Fibroblast of gingiva (primary cell): ENCODE data around the gene YIF1B.

Experiments used
- DNase-seq: peaks from one replicate; pipeline ENCODE4 v3.0.0-alpha.2; 2011; ENCODE audit warnings: low read depth

Gene YIF1B

GRCh38 chr19:38304352-38304865 lies 11.3 kb downstream of the YIF1B start:
- no peak for DNase-seq

DNA sequence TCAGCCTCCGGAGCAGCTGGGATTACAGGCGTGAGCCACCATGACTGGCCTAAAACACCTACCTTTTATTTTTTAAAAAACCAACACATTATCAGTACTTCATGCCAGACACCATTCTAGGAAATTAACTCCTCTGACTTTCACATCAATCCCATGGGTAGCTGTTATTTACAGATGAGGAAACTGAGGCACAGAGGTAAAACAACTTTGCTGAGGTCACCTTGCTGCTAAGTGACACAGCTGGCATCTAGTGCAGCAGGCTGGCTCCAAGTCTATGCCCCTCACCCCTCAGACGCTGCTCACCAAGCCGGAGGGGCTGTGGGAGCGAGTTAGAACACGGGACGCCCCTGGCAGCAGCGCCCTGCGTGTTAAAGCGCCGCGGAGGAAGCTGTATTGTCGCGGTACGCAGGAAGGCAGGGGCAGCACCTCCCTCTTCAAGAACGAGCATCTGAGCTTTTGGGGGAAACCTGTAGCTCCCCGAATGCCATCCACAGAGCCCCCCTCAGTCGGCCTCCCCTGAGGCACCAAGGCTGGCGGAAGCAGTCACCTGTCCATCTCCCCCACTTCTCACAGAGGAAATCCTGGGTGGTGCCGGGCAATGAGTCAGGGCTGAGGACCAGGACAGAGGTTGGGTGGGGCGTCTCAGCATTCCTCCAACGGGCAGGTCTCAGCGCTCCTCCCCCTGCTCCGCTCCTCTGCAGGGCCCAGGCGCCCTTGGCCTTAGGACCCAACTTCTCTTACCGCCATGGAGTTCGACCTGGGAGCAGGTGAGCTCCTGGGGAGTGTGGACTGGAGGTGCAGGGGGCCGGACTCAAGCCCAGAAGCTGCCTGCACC lies 12.0 kb downstream of the YIF1B start, which contains the start of gene C19orf33:
C19orf33 (plus strand) TSS at position 735 of the 835 bp plus-strand sequence; CDS start at position 746, 11 bp downstream.
- no peak for DNase-seq

- DNase-seq = no peak
These were observed 16.7 kb downstream of the YIF1B start for GRCh38 chr19:38298821-38299680.

- DNase-seq = no peak
These were observed 21.7 kb downstream of the YIF1B start for GRCh38 chr19:38294090-38294489.

DNA sequence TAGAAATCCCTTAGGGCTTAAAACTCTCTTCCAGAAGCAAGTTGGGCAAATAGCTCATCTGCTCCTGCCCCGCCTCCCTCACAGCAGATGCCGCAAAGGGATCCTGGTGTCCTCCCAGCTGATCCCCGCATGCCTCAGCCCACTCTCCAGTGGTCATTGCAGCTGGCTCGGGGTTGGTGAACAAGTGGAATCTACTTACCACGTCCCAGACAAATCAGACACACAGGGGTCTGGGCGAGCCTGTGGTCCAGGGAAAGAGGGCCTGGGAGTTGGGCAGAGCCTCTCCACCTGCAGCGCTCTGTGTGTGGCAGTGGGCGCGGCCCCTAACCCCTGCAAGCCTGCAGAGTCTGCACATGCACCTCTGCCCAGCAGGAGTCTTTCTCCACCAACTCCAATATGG lies 22.5 kb downstream of the YIF1B start:
- DNase-seq = no peak

DNA sequence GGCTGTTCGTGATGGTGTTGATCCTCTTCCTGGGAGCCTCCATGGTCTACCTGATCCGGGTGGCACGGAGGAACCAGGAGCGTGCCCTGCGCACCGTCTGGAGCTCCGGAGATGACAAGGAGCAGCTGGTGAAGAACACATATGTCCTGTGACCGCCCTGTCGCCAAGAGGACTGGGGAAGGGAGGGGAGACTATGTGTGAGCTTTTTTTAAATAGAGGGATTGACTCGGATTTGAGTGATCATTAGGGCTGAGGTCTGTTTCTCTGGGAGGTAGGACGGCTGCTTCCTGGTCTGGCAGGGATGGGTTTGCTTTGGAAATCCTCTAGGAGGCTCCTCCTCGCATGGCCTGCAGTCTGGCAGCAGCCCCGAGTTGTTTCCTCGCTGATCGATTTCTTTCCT lies 23.9 kb downstream of the YIF1B start:
- DNase-seq = no peak

DNA sequence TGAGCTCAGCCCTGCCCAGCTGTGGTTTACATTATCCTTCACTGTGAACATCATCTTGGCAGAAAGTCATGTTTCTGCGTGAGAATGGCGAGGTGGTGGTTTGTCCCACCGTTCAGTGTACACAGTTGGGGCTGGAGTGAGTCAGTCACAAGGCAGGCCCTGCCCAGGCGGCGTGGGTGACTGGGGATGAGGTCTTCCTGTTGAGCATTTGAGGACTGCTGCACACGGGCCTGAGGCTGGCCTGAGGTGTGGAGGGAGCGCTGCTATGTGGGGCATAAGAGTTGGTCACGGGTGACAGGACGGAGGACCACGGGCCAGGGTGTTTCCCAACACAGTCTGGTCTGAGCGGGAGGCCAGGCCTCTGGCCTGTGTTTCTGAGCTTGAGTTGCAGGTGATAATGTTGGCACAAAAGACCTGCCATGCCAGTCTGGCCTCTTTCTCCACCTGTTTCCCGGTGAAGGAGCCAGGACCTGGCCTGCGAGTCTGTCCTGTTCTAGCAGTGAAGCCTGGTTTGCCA lies 25.1 kb downstream of the YIF1B start:
- DNase-seq = peak; percentile 79

DNA sequence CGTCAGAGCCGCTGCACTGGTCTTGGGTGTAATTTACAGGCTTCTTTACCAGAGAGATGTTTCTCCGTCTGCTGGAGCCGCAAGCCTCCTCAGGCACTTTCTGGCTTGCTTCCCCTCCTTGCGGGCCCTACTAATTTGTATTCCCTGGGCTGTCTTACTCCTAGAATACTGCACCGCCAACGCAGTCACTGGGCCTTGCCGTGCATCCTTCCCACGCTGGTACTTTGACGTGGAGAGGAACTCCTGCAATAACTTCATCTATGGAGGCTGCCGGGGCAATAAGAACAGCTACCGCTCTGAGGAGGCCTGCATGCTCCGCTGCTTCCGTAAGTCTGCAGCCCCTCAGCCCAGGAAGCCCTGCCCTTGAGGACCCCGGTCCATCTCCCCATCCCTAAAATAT lies 25.8 kb downstream of the YIF1B start:
- no peak for DNase-seq

- DNase-seq = no peak
These were observed 27.5 kb downstream of the YIF1B start for GRCh38 chr19:38288123-38288855.

DNA sequence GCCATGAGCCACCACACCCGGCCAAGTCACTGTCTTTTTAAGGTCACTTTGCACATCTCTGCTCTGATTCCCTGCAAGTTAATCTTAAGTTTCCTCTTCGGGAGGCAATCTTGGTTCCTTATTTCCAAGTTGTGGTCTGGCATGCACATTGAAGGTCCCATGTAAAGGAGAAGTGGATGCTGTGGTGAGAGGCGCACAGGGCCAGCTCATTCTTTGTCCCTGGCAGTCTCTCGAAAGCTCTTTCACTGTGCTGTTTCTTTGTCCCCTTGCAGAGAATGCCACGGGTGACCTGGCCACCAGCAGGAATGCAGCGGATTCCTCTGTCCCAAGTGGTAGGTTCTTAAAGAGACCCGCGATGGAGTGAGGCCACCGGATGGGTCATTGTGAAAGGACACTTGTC lies 28.1 kb downstream of the YIF1B start:
- no peak for DNase-seq

DNA sequence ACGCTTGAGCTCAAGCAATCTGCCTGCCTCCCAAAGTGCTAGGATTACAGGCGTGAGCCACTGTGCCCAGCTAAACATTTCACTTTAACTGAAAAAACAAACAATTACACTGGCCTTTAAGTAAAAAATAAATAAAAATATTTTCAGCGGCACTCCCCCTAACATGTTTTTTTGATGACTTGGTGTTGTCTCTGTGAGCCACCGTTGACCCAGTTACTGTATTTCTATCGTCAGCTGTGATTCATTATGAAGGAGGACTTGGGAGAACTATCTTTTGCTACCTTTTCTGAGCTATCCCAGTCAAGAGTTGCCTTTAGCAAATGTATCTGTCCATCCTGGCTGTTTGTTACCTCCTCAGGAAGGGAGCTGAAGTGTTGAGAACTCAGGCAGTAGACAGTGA lies 30.2 kb downstream of the YIF1B start:
- peak; percentile 81 for DNase-seq

- no peak for DNase-seq
These were observed 31.3 kb downstream of the YIF1B start for GRCh38 chr19:38284422-38284821.

- no peak for DNase-seq
These were observed 32.5 kb downstream of the YIF1B start for GRCh38 chr19:38283271-38283670.

GRCh38 chr19:38281811-38282566 lies 33.8 kb downstream of the YIF1B start:
- no peak for DNase-seq

- no peak for DNase-seq
These were observed 35.5 kb downstream of the YIF1B start for GRCh38 chr19:38280030-38280921.

DNA sequence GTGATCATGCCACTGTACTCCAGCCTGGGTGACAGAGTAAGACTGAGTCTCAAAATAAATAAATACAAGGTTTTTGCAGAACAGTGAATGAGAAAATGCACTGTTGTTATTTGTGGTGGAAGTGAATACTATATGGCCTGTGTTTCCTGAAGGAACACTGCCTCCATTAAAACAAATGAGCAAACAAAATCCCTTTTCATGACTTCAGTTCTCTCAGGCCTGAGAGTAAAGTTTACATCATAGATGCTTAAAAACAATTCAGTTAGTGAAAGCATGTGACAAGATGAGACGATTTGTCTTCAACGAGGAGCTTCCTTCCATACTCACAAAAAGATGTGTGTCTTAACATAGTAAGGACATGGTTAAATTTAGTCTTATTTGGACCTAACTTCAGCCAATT lies 37.0 kb downstream of the YIF1B start:
- no peak for DNase-seq

DNA sequence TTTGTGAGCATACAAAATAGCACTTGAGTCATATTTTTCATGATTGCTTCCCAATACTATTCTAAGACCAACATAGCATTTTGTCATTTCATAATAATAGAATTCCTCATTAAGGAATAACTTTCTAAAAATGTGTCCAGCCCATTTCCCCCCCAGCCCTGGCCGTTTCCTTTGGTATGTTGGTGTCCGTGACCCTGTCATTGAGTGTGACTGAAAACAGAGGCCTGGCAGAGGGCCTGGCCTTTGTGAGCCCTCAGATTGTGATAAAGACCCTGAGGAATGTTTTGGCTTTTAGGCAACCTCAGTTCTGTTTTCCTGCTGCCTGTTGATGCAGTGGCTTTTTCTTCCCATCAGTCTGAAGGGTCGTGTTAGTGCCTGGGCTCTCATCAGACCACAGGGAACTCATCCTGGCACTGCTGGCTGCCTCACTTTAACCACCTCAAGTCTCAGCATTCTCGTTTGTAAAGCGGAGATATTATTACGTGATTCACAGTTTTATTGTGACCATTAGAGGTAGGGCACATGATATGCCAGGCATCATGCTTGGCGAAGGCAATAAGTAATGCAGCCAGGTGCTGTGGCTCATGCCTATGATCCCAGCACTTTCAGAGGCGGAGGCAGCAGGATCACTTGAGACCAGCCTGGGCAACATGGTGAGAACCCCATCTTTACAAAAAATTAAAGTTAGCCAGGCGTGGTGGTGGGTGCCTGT lies 37.6 kb downstream of the YIF1B start:
- DNase-seq = peak; percentile 79

DNA sequence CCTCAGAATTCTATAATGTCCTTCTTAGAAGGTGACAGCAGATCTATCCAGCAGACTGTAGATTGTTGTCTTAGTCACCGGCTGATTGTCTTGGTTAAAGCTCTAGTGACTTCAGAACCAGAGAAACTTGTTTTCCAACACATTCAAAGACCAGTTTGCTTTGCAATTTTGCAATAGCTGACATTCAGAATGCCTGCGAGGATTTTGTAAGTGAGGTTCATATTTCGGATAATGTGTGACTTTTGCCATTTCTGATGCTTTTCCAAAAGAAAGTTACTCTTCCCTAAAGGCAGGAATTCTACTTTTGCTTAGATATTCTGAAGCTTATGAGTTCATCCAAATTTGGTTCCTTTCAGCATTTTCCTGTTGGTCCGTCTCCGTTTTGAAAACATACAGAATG lies 38.2 kb downstream of the YIF1B start:
- peak; percentile 86 for DNase-seq

GRCh38 chr19:38276942-38277517 lies 38.7 kb downstream of the YIF1B start:
- no peak for DNase-seq
